GM12891 (cell line): ENCODE data around the gene PALM.
"Not testable (repeated sequence)": the region's sequence is repeated elsewhere in the genome, so short reads cannot be mapped to it uniquely, and the experiment has no call there.

Source experiments
- DNase-seq: peaks from one replicate; pipeline ENCODE4 v3.0.0; 2011; ENCODE audit warnings: low spot score; ENCODE audit not compliant: insufficient read length
- FAIRE-seq: peaks from 2 replicates; lab custom pipeline; 2011; peaks lifted over from hg19 to GRCh38; lab: Jason Lieb, UNC
- PAX5 ChIP-seq: IDR thresholded peaks from 2 replicates; pipeline ENCODE4 v1.6.1; 2011; ENCODE audit warnings: low read length, moderate library complexity, mild to moderate bottlenecking; ENCODE audit not compliant: insufficient read depth, severe bottlenecking
- POLR2A ChIP-seq: IDR thresholded peaks from 2 replicates; pipeline ENCODE4 v1.6.1; 2011; ENCODE audit warnings: low read depth, low read length, control low read depth
- POLR2AphosphoS5 ChIP-seq: IDR thresholded peaks from 2 replicates; pipeline ENCODE4 v1.6.1; 2011; ENCODE audit warnings: low read depth, low read length, control low read depth
- POU2F2 ChIP-seq: IDR thresholded peaks from 2 replicates; pipeline ENCODE4 v1.6.1; 2011; ENCODE audit warnings: low read depth, mild to moderate bottlenecking, control low read depth, low read length, moderate library complexity
- SPI1 ChIP-seq: IDR thresholded peaks from 2 replicates; pipeline ENCODE4 v1.6.1; 2011; ENCODE audit warnings: low read depth, low read length, control low read depth
- TAF1 ChIP-seq: IDR thresholded peaks from 2 replicates; pipeline ENCODE4 v1.6.1; 2011; ENCODE audit warnings: low read depth, low read length, control low read depth

The PALM gene

DNA sequence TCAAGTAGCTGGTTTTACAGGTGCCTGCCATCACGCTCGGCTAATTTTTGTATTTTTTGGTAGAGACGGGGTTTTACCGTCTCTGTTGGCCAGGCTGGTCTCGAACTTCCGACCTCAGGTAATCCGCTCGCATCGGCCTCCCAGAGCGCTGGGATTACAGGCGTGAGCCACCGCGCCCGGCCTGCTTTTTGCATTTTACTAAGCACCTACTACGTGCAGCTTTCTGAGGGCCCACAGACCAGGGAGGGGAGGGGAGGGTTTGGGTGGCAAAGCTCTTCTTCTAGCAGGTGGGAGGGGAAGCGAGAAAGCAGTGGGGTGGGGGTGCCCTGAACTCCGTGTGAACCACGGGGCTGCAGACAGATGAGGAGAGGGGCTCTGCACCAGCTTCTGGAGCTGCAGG, 15.0 kb downstream of the PALM start:
- no peak for TF ChIP-seq SPI1
- no peak for TF ChIP-seq PAX5
- TF ChIP-seq TAF1 = no peak
- TF ChIP-seq POLR2A = no peak
- no peak for TF ChIP-seq POU2F2
- no peak for TF ChIP-seq POLR2AphosphoS5
- DNase-seq (no peak), FAIRE-seq (no peak)

DNA sequence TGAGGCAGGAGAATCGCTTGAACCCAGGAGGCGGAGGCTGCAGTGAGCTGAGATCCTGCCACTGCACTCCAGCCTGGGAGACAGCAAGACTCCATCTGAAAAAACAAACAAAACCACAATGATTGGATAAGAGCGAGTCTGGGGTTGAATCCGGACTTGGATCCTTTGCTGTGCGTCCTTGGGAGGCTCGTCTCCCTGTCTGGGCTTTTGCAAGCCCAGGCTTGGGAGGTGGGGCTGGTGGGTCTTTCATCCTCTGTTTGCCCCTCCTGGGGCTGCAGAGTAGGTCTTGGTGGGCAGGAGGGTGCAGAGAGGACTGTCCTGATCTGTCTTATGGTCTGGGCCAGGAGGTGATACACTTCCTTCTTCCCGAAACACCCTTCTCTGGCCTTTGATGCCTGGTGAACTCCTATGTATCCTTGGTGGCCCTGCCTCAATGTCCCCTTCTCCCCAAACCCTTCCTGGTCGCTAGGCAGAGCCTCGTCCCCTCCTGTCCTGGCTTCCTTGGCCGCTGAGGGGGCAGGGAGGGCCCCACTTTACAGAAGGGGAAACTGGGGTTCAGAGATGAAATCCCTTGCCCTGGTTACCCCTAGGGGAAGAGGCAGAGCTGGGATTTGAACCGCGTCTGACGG, 16.8 kb downstream of the PALM start:
- no peak for FAIRE-seq
- TF ChIP-seq POLR2AphosphoS5 (no peak), TAF1 (no peak), PAX5 (no peak), POU2F2 (no peak), POLR2A (no peak), SPI1 (no peak)
- DNase-seq = no peak

DNA sequence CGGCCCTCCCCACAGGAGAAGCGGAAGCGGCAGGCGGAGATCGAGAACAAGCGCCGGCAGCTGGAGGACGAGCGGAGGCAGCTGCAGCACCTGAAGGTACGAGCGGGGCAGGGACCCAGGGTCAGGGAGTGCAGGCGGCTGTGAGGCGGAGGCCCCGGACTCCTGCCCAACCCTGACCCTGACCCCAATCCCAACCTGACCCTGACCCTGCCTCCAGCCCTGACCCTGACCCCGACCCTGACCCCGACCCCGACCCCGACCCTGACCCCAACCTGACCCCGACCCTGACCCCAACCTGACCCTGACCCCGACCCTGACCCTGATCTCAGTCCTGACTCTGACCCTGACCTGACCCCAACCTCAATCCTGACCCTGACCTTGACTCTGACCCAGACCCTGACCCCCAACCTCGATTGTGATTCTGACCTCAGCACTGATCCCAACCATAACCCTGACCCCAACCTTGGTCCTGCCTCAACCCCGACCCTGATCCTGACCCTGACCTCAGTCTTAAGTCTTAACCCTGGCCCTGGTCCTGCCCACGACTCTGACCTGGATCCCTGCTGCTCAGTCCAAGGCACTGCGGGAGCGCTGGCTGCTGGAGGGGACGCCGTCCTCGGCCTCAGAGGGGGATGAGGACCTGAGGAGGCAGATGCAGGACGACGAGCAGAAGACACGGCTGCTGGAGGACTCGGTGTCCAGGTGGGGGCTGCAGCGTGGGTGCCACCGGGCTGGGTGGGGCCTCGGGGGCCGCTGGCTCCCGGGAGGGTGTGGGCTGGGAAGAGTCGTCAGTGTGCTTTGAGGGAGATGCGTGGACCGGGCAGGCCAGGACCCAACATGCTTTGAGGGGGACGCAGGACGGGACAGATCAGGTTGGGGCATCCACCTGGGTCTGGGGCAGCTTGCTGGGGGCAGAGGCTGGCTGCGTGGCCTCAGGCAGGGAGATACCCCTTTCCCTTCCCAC, 18.5 kb downstream of the PALM start:
- DNase-seq (no peak), FAIRE-seq (no peak)
- TF ChIP-seq SPI1 (no peak), POLR2AphosphoS5 (no peak), POU2F2 (no peak), POLR2A (no peak), PAX5 (no peak), TAF1 (no peak)

DNA sequence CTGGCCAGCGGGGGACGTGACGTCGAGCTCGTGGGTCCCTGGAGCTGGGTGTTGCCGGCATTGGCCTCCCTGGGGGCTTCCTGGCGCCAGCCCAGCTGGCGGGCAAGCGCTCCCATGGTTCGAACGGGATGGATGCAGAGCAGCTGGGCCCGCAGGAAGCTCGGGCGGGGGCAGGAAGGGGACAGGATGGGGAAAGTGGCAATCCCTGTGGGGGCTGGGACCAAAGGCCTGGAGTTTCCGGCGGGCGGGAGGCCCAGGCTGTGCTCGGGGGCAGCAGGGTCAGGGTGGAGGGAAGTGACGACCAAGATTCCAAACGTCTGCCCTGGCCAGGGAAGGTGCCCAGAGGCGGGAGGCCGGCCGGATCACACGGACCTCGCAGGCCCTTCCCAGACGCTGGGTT, 19.3 kb downstream of the PALM start:
- no peak for DNase-seq
- no peak for TF ChIP-seq TAF1
- TF ChIP-seq PAX5 = no peak
- no peak for TF ChIP-seq POLR2A
- TF ChIP-seq POLR2AphosphoS5 = no peak
- no peak for TF ChIP-seq SPI1
- TF ChIP-seq POU2F2 = no peak
- FAIRE-seq = no peak

DNA sequence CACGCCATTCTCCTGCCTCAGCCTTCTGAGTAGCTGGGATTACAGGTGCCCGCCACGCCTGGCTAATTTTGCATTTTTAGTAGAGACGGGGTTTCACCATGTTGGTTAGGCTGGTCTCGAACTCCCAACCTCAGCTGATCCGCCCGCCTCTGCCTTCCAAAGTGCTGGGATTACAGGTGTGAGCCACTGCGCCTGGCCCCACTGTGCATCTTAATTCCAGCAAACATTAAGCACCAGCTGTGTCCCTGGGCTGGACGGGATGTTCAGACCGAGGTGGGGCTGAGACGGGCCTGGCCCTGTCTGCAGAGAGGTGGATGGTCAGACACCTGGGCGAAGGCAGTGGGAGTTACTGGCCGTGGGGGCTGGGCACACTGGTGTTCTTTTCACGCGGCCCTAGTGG, 20.8 kb downstream of the PALM start:
- DNase-seq = not testable (repeated sequence)
- peak; percentile 5 for FAIRE-seq

DNA sequence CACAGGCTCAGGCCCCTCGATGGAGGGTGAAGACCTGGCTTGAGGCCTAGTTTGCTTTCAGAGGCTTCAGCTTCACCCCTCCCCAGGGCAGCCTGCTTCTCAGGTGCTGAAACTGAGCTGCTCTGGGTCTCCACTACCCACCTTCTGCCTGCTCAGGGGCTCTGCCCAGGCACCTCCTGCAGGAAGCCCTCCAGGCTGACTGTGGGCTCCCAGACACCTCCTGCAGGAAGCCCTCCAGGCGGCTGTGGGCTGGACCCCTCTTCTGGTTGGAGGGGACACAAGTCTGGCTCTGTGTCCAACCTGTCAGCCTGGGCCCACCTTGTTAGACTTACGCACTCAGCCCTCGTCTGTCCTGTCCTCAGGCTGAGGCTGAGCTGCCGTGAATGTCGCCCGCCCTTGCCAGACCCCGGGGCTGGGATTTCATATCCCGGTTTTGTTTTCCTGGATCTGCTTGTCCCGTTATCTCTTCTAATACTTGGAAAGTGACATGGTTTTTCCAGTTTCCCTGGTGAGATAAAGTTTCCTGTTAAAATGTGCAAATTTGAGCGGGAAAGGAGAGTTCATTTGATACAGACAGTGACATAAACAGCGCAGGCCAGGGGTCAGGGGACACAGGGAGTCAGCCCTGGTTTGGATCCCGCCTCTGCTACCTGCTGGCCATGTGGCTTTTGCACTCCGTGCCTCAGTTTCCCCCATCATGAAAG, 21.4 kb downstream of the PALM start:
- DNase-seq = no peak
- TF ChIP-seq PAX5 = no peak
- no peak for FAIRE-seq

DNA sequence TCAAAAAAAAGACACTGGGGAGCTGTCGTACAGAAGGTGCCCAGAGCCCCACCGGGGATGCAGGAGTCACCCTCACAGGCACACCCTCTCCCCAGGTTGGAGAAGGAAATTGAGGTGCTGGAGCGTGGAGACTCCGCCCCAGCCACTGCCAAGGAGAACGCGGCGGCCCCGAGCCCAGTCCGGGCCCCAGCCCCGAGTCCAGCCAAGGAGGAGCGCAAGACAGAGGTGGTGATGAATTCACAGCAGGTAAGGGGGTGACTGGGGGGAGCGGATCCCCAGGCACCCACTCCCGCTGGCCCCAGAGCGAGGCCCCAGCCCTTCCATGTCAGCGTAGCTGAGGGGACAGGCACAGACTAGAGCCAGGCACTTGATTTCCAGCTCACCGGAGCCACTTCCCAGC, 22.3 kb downstream of the PALM start:
- DNase-seq (no peak), FAIRE-seq (no peak)
- no peak for TF ChIP-seq POU2F2
- TF ChIP-seq PAX5 = no peak
- TF ChIP-seq POLR2A = no peak
- no peak for TF ChIP-seq TAF1
- no peak for TF ChIP-seq POLR2AphosphoS5
- no peak for TF ChIP-seq SPI1

DNA sequence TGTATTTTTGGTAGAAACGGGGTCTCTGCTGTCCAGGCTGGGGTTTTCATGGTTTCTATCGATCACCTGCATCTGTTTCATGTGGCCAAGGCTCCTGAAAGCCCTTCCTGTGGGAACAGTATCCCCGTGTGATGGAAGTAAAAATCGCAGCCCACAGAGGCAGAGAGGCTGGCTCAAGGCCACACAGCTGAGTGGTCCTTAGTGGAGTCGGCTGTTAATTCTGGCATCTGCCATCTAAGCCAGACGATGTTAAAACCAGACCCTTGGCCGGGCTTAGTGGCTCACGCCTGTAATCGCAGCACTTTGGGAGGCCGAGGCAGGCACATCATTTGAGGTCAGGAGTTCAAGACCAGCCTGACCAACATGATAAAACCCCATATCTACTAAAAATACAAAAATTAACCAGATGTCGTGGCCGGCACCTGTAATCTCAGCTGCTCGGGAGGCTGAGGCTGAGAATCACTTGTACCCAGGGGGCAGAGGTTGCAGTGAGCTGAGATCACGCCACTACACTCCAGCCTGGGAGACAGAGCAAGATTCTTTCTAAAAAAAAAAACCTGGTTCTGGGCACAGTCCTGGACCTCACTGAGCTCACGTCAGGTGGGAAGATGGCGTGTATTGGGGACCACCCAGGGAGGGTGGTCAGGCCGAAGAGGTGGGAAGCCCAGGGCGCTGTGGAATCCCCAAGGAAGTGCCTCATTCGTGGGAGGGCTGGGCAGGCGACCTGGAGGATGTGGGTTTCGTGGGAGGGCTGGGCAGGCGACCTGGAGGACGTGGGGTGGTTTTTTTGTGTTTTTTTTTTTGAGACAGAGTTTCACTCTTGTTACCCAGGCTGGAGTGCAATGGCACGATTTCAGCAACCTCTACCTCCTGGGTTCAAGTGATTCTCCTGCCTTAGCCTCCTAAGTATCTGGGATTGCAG, 23.7 kb downstream of the PALM start:
- no peak for FAIRE-seq
- TF ChIP-seq TAF1 (no peak), SPI1 (no peak), POU2F2 (no peak), POLR2AphosphoS5 (no peak), POLR2A (no peak)

DNA sequence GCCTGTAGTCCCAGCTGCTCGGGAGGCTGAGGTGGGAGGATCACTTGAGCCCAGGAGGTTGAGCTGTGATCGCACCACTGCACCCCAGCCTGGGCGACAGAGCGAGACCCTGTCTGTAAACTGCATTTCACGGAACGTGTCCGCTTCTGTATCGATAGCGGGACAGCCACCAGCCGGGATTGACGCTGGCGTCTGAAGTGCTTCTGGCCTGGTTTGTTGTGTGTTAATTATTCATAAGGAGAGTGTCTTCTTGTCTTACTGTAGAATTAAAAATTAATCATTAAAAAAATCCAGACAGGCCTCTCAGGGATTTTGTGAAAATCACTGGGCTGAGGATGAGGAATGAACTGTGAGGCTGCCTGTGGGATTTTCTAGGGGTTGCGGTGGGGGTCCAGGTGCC, 26.0 kb downstream of the PALM start:
- FAIRE-seq (no peak), DNase-seq (no peak)
- TF ChIP-seq POLR2A = no peak
- no peak for TF ChIP-seq PAX5
- no peak for TF ChIP-seq TAF1
- no peak for TF ChIP-seq SPI1
- no peak for TF ChIP-seq POU2F2
- no peak for TF ChIP-seq POLR2AphosphoS5

More for the DNA sequence above, 23.7 kb downstream of the PALM start:
- no peak for DNase-seq
